ENCODE results near the gene MUC2.
"Not testable (repeated sequence)": the region's sequence is repeated elsewhere in the genome, so short reads cannot be mapped to it uniquely, and the experiment has no call there.

MUC2 gene

DNA sequence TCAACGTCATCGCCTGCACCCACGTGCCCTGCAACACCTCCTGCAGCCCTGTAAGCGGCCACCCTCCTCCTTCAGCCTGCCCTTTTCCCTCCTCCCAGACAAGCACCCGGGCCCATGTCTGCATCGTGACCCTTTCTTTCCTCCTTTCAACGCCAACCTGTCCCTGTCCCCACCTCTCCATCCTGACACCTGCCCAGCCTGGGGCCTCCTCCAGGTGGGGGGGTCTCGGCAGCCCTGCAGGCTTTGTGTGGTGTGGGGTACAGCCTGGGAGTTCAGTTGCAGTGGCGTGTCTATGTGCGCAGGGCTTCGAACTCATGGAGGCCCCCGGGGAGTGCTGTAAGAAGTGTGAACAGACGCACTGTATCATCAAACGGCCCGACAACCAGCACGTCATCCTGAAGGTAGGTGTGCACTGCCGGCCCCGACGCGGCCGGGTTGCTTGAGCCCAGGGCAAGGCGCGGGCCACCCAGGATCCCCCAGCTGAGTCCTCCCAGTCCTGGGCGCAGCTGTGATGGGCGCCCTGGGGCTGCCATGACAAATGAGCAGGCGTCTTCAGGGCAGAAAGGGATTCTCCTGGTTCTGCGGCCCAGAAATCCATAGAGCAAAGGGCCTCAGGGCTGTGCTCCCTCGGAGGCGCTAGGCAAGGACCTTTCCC, 33.7 kb downstream of the MUC2 start:
- no peak for DNase-seq

DNA sequence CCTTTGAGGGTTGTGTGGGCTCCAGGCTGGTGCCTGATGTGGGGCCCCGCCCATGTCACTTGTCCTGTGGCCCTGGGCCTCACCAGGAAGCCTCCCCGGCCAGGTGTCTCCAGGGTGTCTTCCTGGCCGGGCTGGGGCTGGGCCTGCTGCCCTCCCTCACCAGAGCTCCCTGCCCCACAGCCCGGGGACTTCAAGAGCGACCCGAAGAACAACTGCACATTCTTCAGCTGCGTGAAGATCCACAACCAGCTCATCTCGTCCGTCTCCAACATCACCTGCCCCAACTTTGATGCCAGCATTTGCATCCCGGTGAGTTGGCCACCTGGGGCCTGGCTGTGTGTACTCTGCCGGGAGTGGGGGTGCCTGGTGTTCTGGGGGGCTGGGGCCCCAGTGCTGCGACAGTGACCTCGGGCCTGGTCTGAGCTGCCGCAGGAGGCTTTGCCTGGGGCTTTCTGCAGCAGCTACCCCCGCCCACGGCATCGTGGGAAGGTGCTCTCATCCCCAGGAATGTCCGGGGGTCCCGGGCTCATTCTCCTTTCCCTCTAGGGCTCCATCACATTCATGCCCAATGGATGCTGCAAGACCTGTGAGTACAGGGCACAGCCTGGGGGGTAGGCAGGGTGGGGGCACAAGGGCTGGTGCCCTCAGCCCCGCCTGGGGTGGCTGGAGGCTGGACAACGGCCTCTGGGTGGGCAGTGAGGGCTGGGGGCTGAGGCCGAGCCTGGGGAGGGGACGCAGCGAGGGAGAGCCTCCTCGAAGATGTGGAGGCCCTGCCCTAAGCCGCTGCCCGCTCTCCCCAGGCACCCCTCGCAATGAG, 34.6 kb downstream of the MUC2 start:
- no peak for DNase-seq

DNA sequence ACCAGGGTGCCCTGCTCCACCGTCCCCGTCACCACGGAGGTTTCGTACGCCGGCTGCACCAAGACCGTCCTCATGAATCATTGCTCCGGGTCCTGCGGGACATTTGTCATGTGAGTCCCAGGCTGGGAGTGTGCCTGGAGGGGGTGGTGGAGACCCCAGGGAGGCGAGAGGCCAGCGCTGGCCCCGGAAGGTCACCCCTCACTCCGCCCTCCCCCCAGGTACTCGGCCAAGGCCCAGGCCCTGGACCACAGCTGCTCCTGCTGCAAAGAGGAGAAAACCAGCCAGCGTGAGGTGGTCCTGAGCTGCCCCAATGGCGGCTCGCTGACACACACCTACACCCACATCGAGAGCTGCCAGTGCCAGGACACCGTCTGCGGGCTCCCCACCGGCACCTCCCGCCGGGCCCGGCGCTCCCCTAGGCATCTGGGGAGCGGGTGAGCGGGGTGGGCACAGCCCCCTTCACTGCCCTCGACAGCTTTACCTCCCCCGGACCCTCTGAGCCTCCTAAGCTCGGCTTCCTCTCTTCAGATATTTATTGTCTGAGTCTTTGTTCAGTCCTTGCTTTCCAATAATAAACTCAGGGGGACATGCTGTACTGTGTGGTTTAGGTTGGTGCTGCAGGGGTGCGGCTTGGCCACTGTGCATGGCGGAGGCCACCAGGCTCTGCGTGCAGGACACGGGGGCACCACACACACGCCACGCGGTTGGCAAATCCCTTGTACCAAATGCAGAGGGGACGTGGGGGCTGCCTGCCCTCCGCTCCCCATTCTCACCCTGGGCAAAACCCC, 35.4 kb downstream of the MUC2 start:
- no peak for DNase-seq

DNA sequence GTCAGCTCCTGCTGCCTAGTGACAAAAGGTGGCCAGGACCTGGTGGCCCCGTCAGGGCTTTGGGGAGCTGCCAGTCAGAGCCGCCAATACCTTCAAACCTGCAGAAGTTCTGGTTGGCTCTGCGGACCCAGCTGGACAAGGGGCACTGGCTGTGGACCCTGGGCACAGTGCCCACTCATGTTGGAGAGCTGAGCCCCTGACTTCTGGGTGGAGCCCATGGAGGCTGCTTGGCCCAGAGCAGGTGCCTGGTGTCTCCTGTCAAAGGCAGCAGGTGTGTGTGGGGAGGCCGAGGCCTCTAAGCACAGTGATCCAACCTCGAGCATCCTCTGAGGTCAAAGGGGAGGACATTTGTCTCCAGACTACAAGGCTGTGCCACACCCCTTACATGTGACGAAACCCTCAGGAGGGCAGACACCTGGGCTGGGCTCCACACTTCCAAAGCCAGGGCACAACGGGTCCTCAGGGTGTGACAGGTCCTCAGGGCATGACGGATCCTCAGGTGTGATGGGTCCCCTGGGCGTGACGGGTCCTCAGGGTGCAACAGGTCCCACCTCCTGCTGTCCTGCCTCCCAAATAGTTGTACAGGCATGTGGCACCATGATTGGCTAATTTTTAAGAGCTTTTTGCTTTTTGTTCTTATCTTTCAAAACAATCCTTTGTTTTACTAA, 37.0 kb downstream of the MUC2 start:
- no peak for DNase-seq

DNA sequence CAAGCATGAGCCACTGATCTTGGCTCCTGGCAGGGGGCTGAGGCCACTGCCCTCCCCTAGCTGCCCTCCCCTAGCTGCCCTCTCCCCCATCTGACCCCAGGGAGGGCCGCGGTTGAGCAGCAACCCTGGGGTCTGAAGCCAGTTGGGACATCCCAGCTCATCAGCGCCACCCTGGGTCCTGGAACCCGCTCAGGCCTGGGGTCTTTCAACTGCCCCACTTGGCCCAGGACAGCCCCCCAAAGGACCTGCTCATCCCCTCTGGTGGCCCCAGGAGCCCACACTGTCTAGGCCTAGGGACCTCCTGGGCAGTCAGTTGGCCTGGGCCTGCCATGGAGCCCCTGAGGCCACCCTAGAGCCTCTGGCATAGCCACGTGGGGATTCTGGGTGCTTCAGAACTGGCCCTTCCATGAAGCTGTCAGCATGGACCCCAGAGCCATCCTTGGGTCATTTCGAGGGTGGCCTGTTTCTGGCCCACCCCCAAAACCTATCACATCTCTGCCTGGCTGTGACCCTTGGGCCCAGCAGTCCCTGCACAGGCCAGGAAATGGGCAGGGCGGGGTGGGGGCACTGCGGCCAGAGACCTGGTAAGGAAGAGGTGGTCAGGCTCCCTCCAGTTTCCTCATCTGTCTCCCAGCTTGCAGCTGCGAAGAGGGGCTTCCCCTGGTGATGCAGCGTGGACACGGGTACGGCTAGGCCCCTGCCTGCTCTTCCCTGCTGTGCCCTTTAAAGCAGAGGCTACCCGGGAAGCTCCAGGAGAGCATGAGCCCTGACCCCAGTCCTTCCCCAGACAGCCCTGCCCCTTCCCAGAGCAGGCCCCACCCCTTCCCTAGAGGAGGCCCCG, 37.9 kb downstream of the MUC2 start:
- no peak for DNase-seq

DNA sequence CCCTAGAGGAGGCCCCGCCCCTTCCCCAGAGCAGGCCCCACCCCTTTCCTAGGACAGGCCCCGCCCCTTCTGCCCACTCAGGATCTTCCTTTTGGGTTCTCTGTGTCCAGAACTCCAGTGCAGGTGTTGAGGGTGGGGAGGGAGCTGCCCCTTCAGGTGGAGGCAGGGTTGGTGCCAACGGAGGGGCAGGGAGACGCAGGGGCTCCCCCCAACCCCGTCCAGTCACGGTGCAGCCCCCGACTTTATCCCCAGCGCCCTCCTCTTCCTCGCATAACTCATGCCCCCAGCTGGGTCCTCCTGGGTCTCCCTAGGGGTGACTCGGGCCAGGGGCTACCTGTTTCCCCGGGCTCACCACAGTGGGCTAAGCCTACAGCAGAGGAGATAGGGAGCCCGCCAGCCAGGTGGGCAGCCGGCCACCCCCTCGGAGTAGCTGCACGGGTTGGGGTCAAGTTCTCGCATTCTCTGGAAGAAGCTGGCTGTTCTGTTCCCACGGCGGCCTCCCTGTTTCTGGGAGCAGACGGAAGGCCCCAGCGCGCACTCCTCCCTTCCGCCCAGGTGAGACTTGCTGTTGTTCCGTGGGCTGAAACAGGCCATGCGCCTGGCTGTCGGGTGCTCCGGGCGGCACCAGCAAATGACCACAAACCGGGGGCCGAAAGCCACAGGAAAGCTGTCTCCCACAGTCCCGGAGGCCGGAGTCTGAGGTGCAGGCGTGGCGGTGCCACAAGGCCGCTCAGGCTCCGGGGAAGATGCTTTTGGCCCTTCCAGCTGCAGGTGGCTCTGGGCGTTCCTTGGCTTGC, 38.9 kb downstream of the MUC2 start:
- no peak for DNase-seq

DNA sequence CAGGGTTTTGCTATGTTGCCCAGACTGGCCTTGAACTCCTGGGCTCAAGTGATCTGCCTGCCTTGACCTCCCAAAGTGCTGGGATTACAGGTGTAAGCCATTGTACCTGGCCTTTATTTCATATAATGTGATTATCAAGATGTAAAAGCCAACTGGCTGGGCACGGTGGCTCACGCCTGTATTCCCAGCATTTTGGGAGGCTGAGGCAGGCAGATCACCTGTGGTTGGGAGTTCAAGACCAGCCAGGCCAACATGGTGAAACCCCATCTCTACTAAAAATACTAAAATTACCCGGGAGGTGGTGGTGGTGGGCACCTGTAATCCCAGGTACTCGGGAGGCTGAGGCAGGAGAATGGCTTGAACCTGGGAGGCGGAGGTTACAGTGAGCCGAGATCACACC, 40.6 kb downstream of the MUC2 start:
- DNase-seq = not testable (repeated sequence)

DNA sequence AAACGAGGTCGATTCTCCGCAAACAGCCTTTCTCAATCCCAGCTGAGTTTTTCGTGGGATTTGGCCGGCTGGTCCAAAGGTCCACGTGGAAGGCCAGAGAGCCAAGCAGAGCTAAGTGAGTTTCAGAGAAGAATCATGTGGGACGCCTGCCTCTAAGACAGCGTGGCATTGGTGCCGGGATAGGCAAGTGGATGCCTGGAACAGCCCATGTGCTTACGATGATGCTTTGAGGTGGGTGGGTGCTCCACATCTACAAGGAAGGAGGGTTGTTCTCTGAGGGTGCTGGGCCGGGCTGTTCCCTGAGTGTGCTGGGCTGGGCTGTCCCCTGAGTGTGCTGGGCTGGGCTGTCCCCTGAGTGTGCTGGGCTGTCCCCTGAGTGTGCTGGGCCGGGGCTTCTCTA, 41.4 kb downstream of the MUC2 start:
- no peak for DNase-seq

DNA sequence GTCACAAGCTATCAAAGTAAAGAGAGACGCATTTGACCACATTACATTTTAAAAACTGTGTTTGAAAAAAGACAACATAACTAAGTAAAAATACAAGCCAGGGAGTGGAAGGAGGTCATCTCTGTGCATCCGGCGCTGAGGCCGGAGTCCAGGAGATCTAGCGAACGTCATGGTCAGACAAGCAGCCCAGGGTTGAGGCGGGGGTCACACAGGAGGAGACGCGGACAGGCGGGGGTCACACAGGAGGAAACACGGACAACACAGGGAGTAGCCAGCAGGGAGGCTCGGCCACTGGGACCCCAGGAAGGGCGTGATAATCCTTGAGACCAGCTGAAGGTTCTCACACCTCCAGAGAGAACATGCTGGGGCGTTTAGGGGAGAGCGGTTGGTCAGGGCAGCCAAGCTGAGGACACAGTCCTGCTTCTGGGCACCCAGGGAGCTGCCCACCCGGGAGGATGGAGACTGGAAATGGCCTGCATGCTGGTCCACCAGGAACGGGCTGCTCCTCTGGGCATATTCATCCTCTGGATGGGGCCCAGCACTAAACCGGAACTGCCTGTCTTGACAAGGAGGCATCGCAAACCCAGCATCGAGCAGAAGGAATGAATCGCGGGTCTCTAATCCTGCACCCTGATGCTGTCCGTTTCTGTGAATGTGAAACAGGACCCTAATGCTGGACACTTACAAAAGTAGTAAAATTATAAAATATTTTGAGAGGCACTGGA, 42.2 kb downstream of the MUC2 start:
- no peak for DNase-seq

DNA sequence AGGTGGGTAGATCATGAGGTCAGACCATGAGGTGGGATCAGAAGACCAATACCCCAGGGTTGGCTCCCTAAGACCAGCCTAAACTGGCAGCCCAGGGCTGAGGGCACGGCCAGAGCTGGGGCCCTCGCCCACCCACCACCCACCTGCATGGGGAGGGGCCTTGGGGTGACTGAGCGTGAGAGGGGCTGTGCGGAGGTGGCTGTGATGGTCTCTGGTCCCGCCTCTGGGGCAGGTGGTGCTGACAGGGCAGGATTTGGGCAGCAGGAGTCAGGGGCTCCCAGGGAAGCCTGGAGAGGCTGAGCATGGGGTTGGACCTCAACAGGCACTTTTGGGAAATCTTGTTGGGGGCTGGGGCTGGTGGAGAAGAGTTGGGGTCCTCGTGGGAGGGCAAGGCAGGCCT, 43.3 kb downstream of the MUC2 start:
- no peak for DNase-seq

DNA sequence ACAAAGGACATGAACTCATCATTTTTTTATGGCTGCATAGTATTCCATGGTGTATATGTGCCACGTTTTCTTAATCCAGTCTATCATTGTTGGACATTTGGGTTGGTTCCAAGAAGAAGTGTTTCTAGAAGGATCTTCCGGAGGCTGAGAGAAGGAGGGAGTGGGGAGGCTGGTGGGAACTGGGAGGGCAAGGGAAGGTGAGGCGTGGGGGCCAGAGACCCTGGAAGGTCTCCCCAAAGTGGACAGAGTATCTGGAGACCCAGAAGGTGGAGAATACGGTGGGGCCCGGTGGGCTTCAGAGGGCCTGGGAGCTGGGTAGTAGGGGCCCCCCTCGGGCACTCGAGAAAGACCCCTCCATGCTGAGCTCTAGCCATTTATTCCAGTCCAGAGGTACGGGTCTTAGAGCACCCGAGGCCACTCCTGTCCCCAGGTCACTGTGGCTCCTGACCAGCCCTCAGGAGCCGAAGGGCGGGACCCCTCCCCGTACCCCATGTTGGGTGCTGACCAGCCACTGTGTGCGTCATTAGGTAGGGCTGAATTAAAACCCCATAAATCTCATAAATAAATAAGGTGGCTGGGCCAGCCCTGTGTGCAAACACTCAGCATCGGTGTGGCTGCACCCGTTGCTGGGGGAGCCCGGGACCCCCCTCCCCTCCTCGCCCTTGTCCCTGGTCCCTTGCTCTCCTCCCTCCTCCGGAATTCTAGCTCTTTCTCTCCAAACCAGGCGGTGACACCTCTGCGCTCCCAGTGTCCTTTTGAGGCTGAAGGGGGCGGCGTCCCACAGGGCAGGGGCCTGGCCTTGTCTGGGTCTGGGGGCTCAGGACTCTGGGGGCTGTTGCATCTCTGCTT, 44.3 kb downstream of the MUC2 start:
- DNase-seq = peak; percentile 33

DNA sequence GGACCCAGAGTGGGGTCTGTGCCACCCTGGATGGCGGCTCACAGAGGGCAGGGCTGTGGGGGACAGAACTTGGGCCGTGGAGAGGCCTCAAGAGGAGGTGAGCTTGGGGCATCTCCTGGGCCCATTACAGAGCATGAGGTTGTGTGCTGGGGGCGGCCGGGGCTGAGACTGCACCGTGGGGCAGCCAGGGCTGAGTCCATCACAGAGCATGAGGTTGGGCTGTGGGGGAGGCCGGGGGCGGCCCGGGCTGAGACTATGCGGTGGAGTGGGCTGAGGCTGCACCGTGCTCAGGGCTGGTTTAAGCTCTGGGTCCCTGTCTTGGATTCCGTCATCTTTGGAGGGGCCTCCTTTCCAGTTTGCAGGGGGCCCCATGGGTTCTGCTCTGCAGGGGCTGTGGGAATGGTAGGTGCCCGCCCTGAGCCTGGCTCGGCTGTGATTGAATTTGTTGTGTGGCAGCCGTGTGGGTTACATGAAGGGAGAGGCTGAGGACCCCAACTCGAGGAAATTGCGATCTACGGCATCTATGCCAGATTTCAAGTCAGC, 45.0 kb downstream of the MUC2 start:
- DNase-seq = peak; percentile 25

DNA sequence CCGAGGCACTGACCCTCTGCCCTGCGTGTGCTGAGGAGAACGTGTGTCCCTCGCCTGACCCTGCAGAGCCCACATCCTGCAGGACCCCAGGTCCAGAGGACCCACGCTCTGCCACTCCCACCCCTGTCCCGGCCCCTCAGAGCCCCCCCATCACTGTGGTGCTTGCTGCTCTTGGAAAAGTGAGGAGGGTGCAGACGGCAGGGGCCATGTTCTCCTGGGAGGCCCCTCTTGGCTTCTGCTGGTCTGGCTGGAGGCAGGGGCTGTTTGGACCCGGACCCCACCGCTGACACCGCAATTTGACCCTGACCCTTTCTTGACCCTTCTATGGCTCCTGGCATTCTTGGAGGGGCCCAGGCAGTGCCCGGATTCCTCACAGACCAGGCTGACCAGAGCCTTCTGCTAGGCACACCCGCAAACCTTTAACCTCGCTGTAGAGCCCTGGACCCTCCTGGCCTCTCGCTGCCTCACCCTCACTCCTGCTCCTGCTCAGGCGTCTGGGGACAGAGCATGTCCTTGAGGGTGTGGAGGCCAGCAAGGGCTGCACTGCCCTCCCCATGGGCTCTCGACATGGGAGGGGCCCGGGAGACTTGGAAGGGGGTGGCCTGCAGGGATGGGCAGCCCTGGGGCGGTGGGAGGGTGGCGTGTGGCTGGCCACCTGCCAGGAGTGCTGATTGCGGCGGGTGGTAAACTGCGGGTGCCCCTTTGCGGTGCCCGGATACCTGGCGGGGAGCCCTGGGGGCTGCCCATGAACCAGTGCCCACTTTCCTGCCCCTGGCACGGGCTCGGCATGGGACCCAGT, 46.1 kb downstream of the MUC2 start:
- peak; percentile 39 for DNase-seq

DNA sequence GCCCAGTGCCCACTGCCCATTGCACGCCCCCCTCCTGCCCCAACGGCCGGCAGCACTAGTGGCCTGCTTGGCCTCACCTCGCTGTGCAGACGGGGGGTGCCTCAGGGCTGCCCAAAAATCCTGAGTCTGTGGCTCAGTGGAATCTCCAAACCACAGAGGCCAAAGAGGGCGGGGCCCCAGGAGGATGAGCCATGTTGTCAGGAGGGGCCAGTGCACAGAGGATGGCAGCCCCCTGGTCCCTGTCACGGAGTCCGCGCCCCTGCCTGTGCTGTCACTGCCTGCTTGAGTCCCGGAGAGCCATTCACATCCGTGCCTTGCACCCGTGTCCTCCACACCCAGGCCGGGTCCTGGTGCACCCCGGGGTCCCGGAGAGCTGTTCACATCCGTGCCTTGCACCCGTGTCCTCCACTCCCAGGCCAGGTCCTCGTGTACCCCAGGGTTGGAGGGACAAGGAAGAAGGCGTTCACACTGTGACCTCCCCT, 46.7 kb downstream of the MUC2 start:
- DNase-seq = no peak

DNA sequence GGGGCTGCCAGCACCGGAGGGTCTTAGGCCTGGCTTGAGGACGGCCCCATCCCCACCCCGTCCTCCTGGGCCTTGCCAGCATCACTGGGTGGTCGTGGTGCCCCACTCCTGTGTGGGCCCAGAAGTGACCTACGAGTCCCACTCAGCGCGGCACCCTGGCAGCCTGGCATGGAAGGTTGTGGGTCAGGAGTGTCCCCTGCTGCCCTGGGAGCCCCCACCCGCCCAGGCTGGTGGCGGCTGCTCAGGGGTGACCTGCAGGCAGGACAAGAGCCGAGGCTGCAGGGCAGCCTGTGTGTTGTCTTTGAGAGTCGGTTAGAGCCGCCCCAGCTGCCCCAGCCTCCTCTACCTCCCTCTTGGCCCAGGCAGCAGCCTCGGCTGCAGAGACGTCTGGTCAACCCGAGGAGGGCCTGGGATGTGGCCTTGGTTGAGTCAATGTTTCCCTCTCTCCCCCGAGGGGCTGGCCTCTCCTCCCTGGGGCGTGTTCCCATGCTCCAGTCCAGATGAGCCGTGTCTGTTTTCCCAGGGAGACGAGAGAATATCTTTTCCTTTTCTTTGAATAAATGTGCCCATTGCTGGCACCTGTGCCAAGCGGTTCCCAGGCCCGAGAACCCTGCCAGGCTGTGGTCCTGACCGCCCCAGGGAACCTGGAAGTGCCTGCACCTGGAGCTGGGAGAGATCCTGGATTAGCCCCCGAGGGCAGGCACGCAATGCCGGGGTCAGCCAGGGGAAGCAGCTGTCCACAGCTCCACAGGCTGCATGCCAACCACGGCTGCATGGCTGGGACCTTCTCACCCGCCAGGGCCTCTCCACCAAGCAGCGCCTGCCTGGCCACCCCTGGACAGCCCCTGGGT, 47.4 kb downstream of the MUC2 start:
- DNase-seq = peak; percentile 40

DNA sequence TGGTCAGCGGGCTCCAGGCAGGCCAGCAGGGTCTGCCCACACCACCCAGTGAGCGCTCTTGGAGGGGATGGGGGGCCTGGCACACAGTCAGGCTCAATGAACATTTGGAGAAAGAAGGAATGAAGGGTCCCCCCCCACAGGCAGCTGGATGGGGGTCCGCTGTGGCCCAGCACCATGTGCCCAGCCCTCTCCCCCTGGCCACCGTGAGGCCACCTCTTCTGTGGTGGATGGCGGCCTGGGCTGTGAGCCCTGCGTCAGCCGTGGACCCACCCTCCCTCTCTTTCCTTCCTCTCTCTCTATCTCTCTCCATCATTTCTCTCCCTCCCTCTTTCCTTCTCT, 48.0 kb downstream of the MUC2 start:
- peak; percentile 13 for DNase-seq

DNA sequence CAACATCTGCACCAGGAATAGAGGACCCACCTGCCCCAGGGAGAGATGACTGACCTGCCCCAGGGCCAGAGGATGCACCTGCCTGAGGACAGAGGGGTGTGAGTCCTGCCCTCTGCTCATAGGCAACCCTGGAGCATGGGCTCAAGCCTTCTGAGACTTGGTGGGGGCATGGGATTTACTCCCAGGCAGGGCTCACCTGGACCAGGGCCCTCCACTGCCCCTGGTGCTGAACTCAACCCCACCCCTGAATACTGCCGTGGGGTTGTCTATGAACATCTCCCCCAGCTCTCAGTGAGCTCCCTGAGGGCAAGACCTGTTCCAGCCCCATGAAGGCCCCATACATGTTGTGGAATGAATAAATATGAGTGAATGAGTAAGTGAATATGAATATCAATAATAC, 49.3 kb downstream of the MUC2 start:
- DNase-seq = peak; percentile 46

All from activated CD8-positive, alpha-beta memory T cell treated with anti-CD3 and anti-CD28 coated beads, Interleukin-2, amount 50 U/mL, for 48 hours (primary cell).